GM12878 (cell line): ENCODE measurements around the gene MXD4. TPM values are rescaled to one million over a fixed set of nuclear protein-coding genes. Genes with fewer than 3 reads are reported as not detected.

Experiments used
- ATAC-seq: fragments of 200-7000 bp; cut with Tn5 transposase; 3 replicates; pipeline ENCODE4 v1.9.1; 2020; ENCODE audit warnings: mild to moderate bottlenecking, moderate library complexity
- BruUV-seq: library from RNA; stranded (reverse); fragments of 400-500 nt; replicated peaks from 2 replicates; lab custom pipeline; 2021; lab: Mats Ljungman, UMichigan
- CTCF ChIA-PET: fragments of 300-600 bp; sonication (Branson Sonifier 250); formaldehyde crosslinking; extraction: SDS; loops from one replicate; lab custom pipeline; 2021; ENCODE audit warnings: inconsistent platforms; lab: Yijun Ruan, JAX
- POLR2A ChIA-PET: fragments of 350-600 bp; formaldehyde crosslinking; extraction: SDS; loops from one replicate; lab custom pipeline; 2021; ENCODE audit warnings: inconsistent platforms; lab: Charles Lee
- RAD21 ChIA-PET: fragments of 300-600 bp; sonication (Branson Sonifier 250); formaldehyde crosslinking; loops from one replicate; lab custom pipeline; 2023; ENCODE audit warnings: antibody characterized with exemption; ENCODE audit not compliant: unreplicated experiment; lab: Charles Lee
- SMC1A ChIA-PET: fragments of 300-600 bp; sonication (Branson Sonifier 250); formaldehyde crosslinking; loops from one replicate; lab custom pipeline; 2023; ENCODE audit not compliant: unreplicated experiment, uncharacterized antibody; lab: Charles Lee
- DNase-seq: peaks from one replicate; pipeline ENCODE4 v3.0.0-alpha.2; 2011; ENCODE audit warnings: low read depth, low spot score
- FAIRE-seq: peaks from 3 replicates; lab custom pipeline; 2011; peaks lifted over from hg19 to GRCh38; lab: Jason Lieb, UNC
- H2AFZ ChIP-seq: 2 replicates; pipeline ENCODE4 v1.6.0; 2011; ENCODE audit warnings: low read depth, low read length, control low read depth; ENCODE audit not compliant: control insufficient read depth
- H3K27ac ChIP-seq: 2 replicates; pipeline ENCODE4 v1.5.1; 2011; ENCODE audit warnings: control low read depth; ENCODE audit not compliant: control insufficient read depth, insufficient read depth
- H3K27me3 ChIP-seq, 2 experiments: replicated peaks in 1 of 2; 2 replicates each; pipeline versions ENCODE4 v1.6.0 to v1.6.1; 2011; ENCODE audit warnings: low read length in 1 of 2; ENCODE audit not compliant: control insufficient read depth in 2 of 2, insufficient read depth in 2 of 2
- H3K36me3 ChIP-seq, 2 experiments: 2 replicates each; pipeline ENCODE4 v1.5.1; 2011; ENCODE audit warnings: low read length in 1 of 2; ENCODE audit not compliant: control insufficient read depth in 2 of 2, insufficient read depth in 2 of 2
- H3K4me1 ChIP-seq: 2 replicates; pipeline ENCODE4 v1.6.1; 2011; ENCODE audit warnings: mild to moderate bottlenecking, low read length, moderate library complexity, mixed read lengths; ENCODE audit not compliant: control insufficient read depth, insufficient read depth
- H3K4me2 ChIP-seq: 2 replicates; pipeline ENCODE4 v1.6.0; 2011; ENCODE audit warnings: control low read depth; ENCODE audit not compliant: control insufficient read depth, insufficient read depth
- H3K4me3 ChIP-seq: fragments of 200-600 bp; sonication (generic); 2 replicates; pipeline ENCODE4 v1.5.1; 2016
- H3K79me2 ChIP-seq: 2 replicates; pipeline ENCODE4 v1.6.0; 2011; ENCODE audit warnings: low read length; ENCODE audit not compliant: control insufficient read depth, insufficient read depth
- H3K9ac ChIP-seq: 2 replicates; pipeline ENCODE4 v1.8.0; 2011; ENCODE audit warnings: low read length, control low read depth, mixed read lengths; ENCODE audit not compliant: control insufficient read depth, insufficient read depth
- H3K9me3 ChIP-seq: replicated peaks from 3 replicates; pipeline ENCODE4 v1.5.1; 2011; ENCODE audit warnings: mild to moderate bottlenecking, low read length; ENCODE audit not compliant: control insufficient read depth, insufficient read depth
- H4K20me1 ChIP-seq: 2 replicates; pipeline ENCODE4 v1.6.0; 2011; ENCODE audit not compliant: control insufficient read depth, insufficient read depth
- ATF3 ChIP-seq: IDR thresholded peaks from 2 replicates; pipeline ENCODE4 v1.6.1; 2011; ENCODE audit warnings: low read depth, mild to moderate bottlenecking, low read length, moderate library complexity, borderline replicate concordance; ENCODE audit errors: extremely low read depth
- BACH1 ChIP-seq: fragments of 450-650 bp; IDR thresholded peaks from 2 replicates; pipeline ENCODE4 v1.6.1; 2017; ENCODE audit warnings: mild to moderate bottlenecking, borderline replicate concordance
- BCL11A ChIP-seq: IDR thresholded peaks from 2 replicates; pipeline ENCODE4 v1.6.1; 2011; ENCODE audit warnings: low read depth, low read length
- BRCA1 ChIP-seq: IDR thresholded peaks from 2 replicates; pipeline ENCODE4 v1.6.1; 2011; ENCODE audit warnings: low read depth, low read length, improper control_type of control experiment
- HDGF ChIP-seq: fragments of 450-650 bp; IDR thresholded peaks from 2 replicates; pipeline ENCODE4 v1.6.1; 2016; ENCODE audit warnings: antibody characterized with exemption
- IKZF2 ChIP-seq, 2 experiments: fragments of 450-650 bp; IDR thresholded peaks; 2 replicates each; pipeline ENCODE4 v1.6.1; 2017; ENCODE audit warnings: mild to moderate bottlenecking in 2 of 2, moderate library complexity in 2 of 2
- KDM1A ChIP-seq: fragments of 200-600 bp; sonication (generic); IDR thresholded peaks from 2 replicates; pipeline ENCODE4 v1.6.1; 2016; ENCODE audit warnings: borderline replicate concordance
- MAX ChIP-seq: IDR thresholded peaks from 2 replicates; pipeline ENCODE4 v1.6.1; 2012; ENCODE audit warnings: low read depth, low read length, improper control_type of control experiment
- MLLT1 ChIP-seq: fragments of 450-650 bp; IDR thresholded peaks from 2 replicates; pipeline ENCODE4 v1.6.1; 2016; ENCODE audit warnings: mild to moderate bottlenecking
- NBN ChIP-seq: fragments of 450-650 bp; IDR thresholded peaks from 2 replicates; pipeline ENCODE4 v1.6.1; 2016
- PKNOX1 ChIP-seq: fragments of 450-650 bp; IDR thresholded peaks from 2 replicates; pipeline ENCODE4 v1.6.1; 2016; ENCODE audit warnings: mild to moderate bottlenecking
- PML ChIP-seq: IDR thresholded peaks from 2 replicates; pipeline ENCODE4 v1.6.1; 2012; ENCODE audit warnings: low read length, inconsistent platforms
- RAD51 ChIP-seq: fragments of 450-650 bp; IDR thresholded peaks from 2 replicates; pipeline ENCODE4 v1.6.1; 2016; ENCODE audit warnings: moderate library complexity, mild to moderate bottlenecking, inconsistent platforms
- RCOR1 ChIP-seq: conservative IDR thresholded peaks from 2 replicates; pipeline ENCODE4 v1.6.1; 2012; ENCODE audit warnings: low read depth, low read length, improper control_type of control experiment
- REST ChIP-seq: IDR thresholded peaks from 2 replicates; pipeline ENCODE4 v1.6.1; 2012; ENCODE audit warnings: mild to moderate bottlenecking, low read depth, low read length
- SIN3A ChIP-seq: IDR thresholded peaks from 2 replicates; pipeline ENCODE4 v1.6.1; 2012; ENCODE audit warnings: low read depth, low read length, improper control_type of control experiment
- SMAD5 ChIP-seq: IDR thresholded peaks from 2 replicates; pipeline ENCODE4 v1.6.1; 2016; ENCODE audit warnings: antibody characterized with exemption, low read depth
- TARDBP ChIP-seq: IDR thresholded peaks from 2 replicates; pipeline ENCODE4 v1.6.1; 2016; ENCODE audit warnings: borderline replicate concordance
- WGBS: methylation state at CpG from one replicate; pipeline ENCODE4 v1.1.6; 2016; ENCODE audit warnings: low lambda C conversion rate; ENCODE audit not compliant: insufficient replicate concordance, insufficient coverage; ENCODE audit errors: missing lambda C conversion rate; 5-methylcytosine and 5-hydroxymethylcytosine counted together
- in situ Hi-C: fragments of 300-500 bp; cut with MboI; formaldehyde crosslinking; loops from 9 replicates; pipeline ENCODE4 v1.14.3; 2018; ENCODE audit warnings: mixed read lengths
- intact Hi-C: fragments of 100-400 bp; cut with micrococcal nuclease; formaldehyde crosslinking; loops from one replicate; pipeline ENCODE4 v1.14.2; 2022; ENCODE audit not compliant: unreplicated experiment
- polyA plus RNA-seq, 11 experiments: library from polyadenylated mRNA; depleted of rRNA in 4 of 11; unstranded in 6 of 11; stranded (reverse) in 5 of 11; fragments of >200 nt; fragmentation: Nextera tagmentation in 4 of 11; fragmentation: Illumina TruSeq in 1 of 11; extraction: Ambion mirVana in 4 of 11; extraction: Trizol in 1 of 11; gene quantifications; 1 replicate in 1 of 11; 2 replicates in 10 of 11; pipeline versions ENCODE4 v1.2.1 to v1.2.3, GENCODE V29; 2011 to 2016; ENCODE audit warnings: inconsistent platforms in 2 of 11, missing spikeins in 2 of 11, low read depth in 1 of 11
- total RNA-seq, 4 experiments: library from RNA; depleted of rRNA in 3 of 4; stranded (reverse); fragments of >200 nt in 3 of 4; fragmentation: Illumina TruSeq in 1 of 4; extraction: Trizol in 1 of 4; gene quantifications; 2 replicates each; pipeline versions ENCODE4 v1.2.1 to v1.2.3, GENCODE V29; 2013 to 2021

Gene MXD4
- total and polyA plus RNA-seq, 10 of the 15 experiments (the other 5 are each of a cell fraction or from before 2014, with no cell fraction given) = 0.21 to 25.6 (median 5.2) TPM

GRCh38 chr4:2288051-2288541 lies 26.2 kb upstream of the MXD4 start:
- no peak for FAIRE-seq
- no peak overlapping the region for H3K27ac ChIP-seq
- ATAC-seq = no peak
- POLR2A ChIA-PET = no interaction called here
- no peak overlapping the region for H3K9ac ChIP-seq
- SMC1A ChIA-PET = no interaction called here
- RAD21 ChIA-PET = no interaction called here
- TF ChIP-seq REST = no peak
- TF ChIP-seq RAD51 = no peak
- TF ChIP-seq MAX = no peak
- no peak for TF ChIP-seq SIN3A
- no peak for TF ChIP-seq SMAD5
- no peak for TF ChIP-seq PML
- no peak for TF ChIP-seq KDM1A
- no peak for TF ChIP-seq HDGF
- no peak for TF ChIP-seq BCL11A
- no peak for TF ChIP-seq MLLT1
- TF ChIP-seq ATF3 = no peak
- no peak for TF ChIP-seq TARDBP
- no peak for TF ChIP-seq BRCA1
- no peak for TF ChIP-seq BACH1
- TF ChIP-seq RCOR1 = no peak
- TF ChIP-seq IKZF2 (IDR thresholded peaks at IDR 0.05) = no peak
- no peak for TF ChIP-seq PKNOX1
- no peak for TF ChIP-seq NBN
- no peaks in the 10 kb centered on the region for H3K36me3 ChIP-seq
- DNase-seq = no peak
- in situ Hi-C loops (no loop called here), intact Hi-C loops (no loop called here)
- no TSS peak for BruUV-seq
- no peak overlapping the region for H3K4me3 ChIP-seq
- H3K9me3 ChIP-seq = no peaks in the 10 kb centered on the region
- no peaks in the 10 kb centered on the region for H3K79me2 ChIP-seq
- H2AFZ ChIP-seq = no peak overlapping the region
- peaks cover 0 to 1% of the 10 kb centered on the region in 2 experiments; a peak in 2 of 4 replicates for H3K27me3 ChIP-seq
- H3K4me1 ChIP-seq = peaks cover 8% of the 10 kb centered on the region; the same call in 1 of the 2 replicates
- 47% methylated on average over 10 of the region's 10 CpGs for WGBS
- CTCF ChIA-PET = no interaction called here
- H3K4me2 ChIP-seq = no peak overlapping the region
- no peaks in the 10 kb centered on the region for H4K20me1 ChIP-seq
